ENCODE data around the gene C17orf67. TPM values are rescaled to one million over a fixed set of nuclear protein-coding genes. Genes with fewer than 3 reads are reported as not detected.

C17orf67 gene
- total and polyA plus RNA-seq, 9 of the 15 experiments (the other 6 are each of a cell fraction or from before 2014, with no cell fraction given) = 0.07 to 1.7 (median 0.59) TPM

DNA sequence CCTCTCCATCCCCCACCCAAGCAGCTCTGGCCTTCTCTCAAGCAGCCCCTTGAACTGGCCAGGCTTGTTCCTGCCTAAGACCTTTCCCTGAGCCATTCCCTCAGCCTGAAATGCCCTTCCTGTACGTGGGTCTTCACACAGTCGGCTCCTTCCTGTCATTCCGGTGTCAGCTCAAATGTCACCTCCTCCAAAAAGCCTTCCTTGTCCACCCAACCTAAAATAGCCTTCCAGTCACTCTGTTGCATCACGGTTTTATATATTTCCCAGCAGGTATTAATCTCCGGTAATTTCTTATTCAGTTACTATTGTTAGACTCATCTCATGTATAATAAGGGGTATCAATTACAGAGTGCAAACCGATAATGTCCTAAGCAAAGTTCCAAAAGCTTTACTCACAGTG is 51.8 kb downstream of the C17orf67 start:
- H3K9me3 ChIP-seq (replicated peaks; ENCODE audit: control insufficient read depth, insufficient read depth, low read depth, low read length) = no peaks in the 10 kb centered on the region
- DNase-seq (ENCODE audit: extremely low read depth in 1 of 4, low spot score in 3 of 4) (no peak), ATAC-seq (no peak), FAIRE-seq (no peak)
- H3K9ac ChIP-seq (ENCODE audit: insufficient read depth in 1 of 2, low read depth in 2 of 2, low read length in 2 of 2) = no peak overlapping the region
- peaks cover 0 to 9% of the 10 kb centered on the region in 2 experiments; a peak in 3 of 5 replicates for H3K4me1 ChIP-seq (replicated peaks in 1 of 2; ENCODE audit: control insufficient read depth in 2 of 2, insufficient read depth in 2 of 2, low read length in 2 of 2)
- no peak overlapping the region for H3K4me3 ChIP-seq
- POLR2A ChIA-PET = interaction anchor here (0.6 to 0.8 kb wide), 2 partner anchors 10 to 151 kb away, joined by 3 read pairs; no protein-coding TSS in a partner anchor
- in situ Hi-C loops (cut with MboI) = no loop called here
- H2AFZ ChIP-seq (ENCODE audit: low read depth, low read length) = no peak overlapping the region
- BruUV-seq (replicated peaks) = no TSS peak
- TF ChIP-seq HDAC6 (IDR thresholded peaks at IDR 0.05; ENCODE audit: low read depth, low read length) (no peak), ZC3H4 (CRISPR knock-in tag; IDR thresholded peaks at IDR 0.05; ENCODE audit: borderline replicate concordance) (no peak), TAF1 (IDR thresholded peaks at IDR 0.05; ENCODE audit: control insufficient read depth, extremely low read depth, insufficient read depth, low read length, severe bottlenecking) (no peak), NFRKB (IDR thresholded peaks at IDR 0.05; ENCODE audit: low read depth) (no peak), ZNF263 (CRISPR knock-in tag; IDR thresholded peaks at IDR 0.05; ENCODE audit: borderline replicate concordance) (no peak), HDGF (IDR thresholded peaks at IDR 0.05) (no peak), BMI1 (IDR thresholded peaks at IDR 0.05; ENCODE audit: low read length) (no peak)
- TF ChIP-seq, protein P1, sequence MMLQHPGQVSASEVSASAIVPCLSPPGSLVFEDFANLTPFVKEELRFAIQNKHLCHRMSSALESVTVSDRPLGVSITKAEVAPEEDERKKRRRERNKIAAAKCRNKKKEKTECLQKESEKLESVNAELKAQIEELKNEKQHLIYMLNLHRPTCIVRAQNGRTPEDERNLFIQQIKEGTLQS (IDR thresholded peaks at IDR 0.05) = no peak
- TF ChIP-seq, protein P1 (CRISPR knock-in tag; conservative IDR thresholded peaks at IDR 0.05) = no peak
- TF ChIP-seq, protein P2, sequence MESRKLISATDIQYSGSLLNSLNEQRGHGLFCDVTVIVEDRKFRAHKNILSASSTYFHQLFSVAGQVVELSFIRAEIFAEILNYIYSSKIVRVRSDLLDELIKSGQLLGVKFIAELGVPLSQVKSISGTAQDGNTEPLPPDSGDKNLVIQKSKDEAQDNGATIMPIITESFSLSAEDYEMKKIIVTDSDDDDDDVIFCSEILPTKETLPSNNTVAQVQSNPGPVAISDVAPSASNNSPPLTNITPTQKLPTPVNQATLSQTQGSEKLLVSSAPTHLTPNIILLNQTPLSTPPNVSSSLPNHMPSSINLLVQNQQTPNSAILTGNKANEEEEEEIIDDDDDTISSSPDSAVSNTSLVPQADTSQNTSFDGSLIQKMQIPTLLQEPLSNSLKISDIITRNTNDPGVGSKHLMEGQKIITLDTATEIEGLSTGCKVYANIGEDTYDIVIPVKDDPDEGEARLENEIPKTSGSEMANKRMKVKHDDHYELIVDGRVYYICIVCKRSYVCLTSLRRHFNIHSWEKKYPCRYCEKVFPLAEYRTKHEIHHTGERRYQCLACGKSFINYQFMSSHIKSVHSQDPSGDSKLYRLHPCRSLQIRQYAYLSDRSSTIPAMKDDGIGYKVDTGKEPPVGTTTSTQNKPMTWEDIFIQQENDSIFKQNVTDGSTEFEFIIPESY (CRISPR knock-in tag; IDR thresholded peaks at IDR 0.05) = no peak
- no peaks in the 10 kb centered on the region; the same call in 2 of the 3 replicates for H3K36me3 ChIP-seq (ENCODE audit: control insufficient read depth, insufficient read depth, low read length)
- H3K79me2 ChIP-seq (ENCODE audit: control insufficient read depth, insufficient read depth, low read length) = no peaks in the 10 kb centered on the region
- peaks cover 29 to 48% of the 10 kb centered on the region in 2 experiments for H3K27me3 ChIP-seq (ENCODE audit: control insufficient read depth in 2 of 2, insufficient read depth in 2 of 2, low read length in 2 of 2)
- H3K4me2 ChIP-seq (ENCODE audit: insufficient read depth, low read length) = no peak overlapping the region
- H3K9me1 ChIP-seq (ENCODE audit: control insufficient read depth, insufficient read depth, low read length) = no peaks in the 10 kb centered on the region
- intact Hi-C loops (cut with micrococcal nuclease) = loop anchor here (2.0 kb wide), 2 partner anchors 65 to 283 kb away; no protein-coding TSS in a partner anchor
- H3K27ac ChIP-seq (ENCODE audit: extremely low read depth, low read depth, low read length) = no peak overlapping the region
- no peaks in the 10 kb centered on the region; the same call in 1 of the 2 replicates for H4K20me1 ChIP-seq (replicated peaks; ENCODE audit: control insufficient read depth, insufficient read depth, low read length)
- CTCF ChIA-PET (ENCODE audit: low intra/inter-chr PET ratio) = no interaction called here
- 0% methylated on average over 6 of the region's 6 CpGs for whole genome bisulfite sequencing (ENCODE audit: insufficient coverage, low coverage, missing lambda C conversion rate)

All from K562 (cell line).